IPS DF 19.7 (cell line): ENCODE data around the gene PLSCR3.
"Not testable (repeated sequence)": the region's sequence is repeated elsewhere in the genome, so short reads cannot be mapped to it uniquely, and the experiment has no call there.

Experiments
- DNase-seq: peaks from one replicate; pipeline ENCODE4 v3.0.0-alpha.2; 2013; ENCODE audit warnings: low read depth, low spot score

PLSCR3 gene

DNA sequence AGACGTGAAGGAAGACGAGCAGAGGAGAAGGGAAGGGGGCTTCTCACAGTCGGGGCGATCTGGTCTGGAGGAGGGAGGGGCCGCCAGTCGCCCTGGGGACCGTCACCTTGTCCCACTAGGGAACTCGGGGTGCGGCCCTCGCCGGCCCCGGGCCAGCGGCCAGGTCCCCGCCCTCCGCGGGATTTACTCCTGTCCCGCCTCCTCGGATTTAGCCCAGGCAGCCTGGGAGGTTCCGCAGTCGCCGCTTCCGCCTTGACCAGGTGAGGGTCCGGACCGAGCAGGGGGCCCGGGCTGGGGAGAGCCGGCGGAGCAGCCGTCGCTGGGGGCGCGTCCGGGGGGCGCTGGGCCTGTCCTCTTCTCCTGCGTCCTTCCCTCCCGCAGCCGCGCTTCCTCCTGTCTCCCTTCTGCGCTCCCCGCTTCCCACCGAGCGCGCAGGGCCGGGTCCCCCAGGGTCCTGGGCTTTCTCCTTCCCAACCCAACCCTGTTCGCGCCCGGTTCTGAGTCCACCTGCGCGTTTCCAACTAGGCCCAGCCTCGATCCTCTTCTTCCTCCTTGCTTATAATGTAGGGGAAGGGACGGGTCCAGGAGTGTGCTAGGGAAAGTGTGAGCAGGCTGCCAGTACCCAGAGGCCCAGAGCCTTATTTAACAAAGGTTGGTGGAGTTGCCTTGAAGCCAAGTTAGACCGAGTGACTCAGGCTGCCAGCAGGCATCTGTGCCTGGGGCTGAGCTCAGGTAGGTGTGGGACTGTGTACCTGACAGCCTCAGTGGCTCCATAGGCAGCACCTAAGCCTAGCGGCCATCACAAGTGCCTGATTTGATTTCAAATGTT lies 13.3 kb downstream of the PLSCR3 start, which contains the start of gene TNK1:
TSS of gene TNK1 (plus strand) at position 235 of the 829 bp plus-strand sequence. CDS start 1,838 bp downstream, outside the sequence.
- no peak for DNase-seq

DNA sequence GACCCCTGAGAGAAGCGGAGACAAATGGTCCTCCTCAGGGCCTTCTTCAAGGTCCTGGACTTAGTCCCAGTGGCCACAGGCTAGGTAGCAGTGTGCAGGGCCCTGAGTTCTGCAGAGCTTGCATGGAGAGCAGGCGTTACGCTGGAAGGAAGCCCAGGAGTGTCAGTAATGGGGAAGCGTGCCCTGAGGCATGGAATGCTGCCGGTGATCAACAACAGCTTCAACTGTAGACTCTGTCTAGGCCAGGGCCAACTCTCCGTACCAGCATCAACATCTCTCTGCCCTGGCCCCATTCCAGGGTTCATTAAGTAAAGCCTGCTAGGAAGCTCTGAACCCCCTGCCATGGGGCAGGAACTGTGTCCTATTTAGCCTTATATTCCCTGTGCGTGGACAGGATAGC lies 14.0 kb downstream of the PLSCR3 start:
- DNase-seq, result no peak

DNA sequence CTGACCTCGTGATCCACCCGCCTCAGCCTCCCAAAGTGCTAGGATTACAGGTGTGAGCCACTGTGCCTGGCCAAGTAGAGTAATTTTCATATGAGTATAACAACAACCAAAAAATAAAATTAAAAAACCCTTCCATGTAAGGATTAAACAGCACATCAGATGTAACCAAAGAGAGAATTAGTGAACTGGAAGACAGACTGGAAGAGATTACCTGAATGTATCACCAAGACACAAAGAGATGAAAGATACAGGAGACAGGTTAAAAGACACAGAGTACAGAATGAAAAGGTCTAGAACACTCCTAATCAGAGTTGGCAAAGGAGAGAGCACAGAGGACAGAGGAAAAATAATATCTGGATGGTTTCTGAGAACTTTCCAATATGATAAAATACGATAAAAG lies 15.2 kb downstream of the PLSCR3 start:
- no peak for DNase-seq

DNA sequence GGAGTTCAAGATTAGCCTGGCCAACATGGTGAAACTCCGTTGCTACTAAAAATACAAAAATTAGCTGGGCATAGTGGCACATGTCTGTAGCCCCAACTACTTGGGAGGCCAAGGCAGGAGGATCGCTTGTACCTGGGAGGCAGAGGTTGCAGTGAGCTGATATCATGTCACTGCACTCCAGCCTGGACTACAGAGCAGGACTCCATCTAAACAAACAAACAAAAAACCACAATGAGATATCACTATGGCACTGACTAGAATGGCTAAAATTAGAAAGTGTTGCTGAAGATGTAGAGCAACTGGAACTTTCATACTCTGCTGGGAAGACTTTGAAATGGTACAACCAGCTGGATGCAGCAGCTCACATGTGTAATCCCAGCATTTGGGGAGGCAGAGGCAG lies 20.0 kb downstream of the PLSCR3 start:
- no peak for DNase-seq

DNA sequence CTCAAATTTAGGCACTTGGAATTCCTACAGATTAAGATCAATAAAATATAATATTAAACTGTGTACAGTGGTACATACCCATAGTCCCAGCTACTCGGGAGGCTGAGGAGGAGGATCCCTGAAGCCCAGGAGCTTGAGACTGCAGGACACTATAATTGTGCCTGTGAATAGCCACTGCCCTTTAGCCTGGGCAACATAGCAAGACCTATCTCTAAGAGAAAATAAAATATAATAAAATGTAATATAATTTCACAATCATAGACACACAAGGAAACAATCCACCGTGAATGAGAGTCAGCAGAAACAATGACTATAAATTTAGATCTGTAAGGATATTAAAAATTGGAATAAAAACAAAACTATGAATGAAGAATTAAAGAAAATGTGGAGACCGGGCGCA lies 23.5 kb downstream of the PLSCR3 start:
- no peak for DNase-seq

DNA sequence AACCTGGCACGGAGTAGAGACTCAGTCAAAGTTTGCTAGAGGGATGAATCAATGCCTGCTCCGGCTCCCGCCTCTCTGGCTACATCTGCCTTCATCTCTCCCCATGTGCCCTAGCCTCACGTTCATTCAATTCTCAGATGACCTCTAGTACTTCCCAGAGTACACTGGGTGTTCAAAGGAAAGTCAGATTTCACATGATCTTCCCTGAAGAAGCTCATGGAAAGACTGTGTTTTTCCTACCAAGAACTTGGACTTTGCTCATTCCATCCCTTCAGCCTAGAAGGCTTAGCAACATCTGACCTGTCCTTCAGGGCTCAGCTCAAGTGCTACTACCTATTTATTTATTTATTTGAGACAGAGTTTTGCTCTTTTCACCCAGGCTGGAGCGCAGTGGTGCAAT lies 24.5 kb downstream of the PLSCR3 start:
- DNase-seq, result no peak

DNA sequence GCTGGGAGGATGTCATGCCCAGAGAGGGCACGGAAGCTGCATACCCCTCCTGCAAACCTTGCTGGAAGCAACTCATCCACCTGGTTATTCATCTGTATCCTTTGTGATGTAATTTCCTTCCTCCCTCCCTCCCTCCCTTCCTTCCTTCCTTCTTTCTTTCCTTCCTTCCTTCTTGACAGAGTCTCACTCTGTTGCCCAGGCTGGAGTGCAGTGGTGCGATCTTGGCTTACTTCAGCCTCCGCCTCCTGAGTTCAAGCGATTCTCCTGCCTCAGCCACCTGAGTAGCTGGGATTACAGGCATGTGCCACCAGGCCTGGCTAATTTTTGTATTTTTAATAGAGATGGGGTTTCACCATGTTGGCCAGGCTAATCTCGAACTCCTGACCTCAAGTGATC lies 25.7 kb downstream of the PLSCR3 start:
- not testable (repeated sequence) for DNase-seq

DNA sequence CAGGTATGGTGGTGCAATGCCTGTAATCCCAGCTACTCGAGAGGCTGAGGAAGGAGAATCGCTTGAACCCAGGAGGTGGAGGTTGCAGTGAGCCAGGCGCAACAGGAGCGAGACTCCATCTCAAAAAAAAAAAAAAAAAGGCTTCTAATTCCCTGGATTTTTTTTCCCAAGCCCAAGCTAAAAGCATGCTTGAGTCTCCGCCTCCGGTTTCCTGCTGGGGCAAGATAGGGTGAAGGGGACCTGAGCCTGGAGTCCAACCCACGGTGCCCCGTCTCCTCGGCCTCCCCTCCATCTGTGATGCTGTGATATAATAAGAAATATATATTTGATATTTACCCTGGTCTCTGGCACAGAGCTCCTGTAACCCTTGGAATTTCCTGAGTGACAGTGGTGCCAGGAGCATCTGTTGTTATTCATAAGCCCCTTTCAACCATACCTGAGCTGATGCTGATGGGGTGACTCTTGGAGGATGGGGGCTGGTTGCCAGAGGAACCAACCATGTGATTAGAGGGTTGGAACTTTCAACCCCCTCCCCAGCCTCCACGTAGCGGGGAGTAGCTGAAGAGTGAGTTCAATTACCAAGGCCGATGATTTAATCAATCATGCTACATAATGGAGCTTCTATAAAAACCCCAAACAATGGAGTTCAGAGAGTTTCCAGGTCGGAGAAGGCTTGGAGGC lies 26.3 kb downstream of the PLSCR3 start:
- DNase-seq, result no peak

DNA sequence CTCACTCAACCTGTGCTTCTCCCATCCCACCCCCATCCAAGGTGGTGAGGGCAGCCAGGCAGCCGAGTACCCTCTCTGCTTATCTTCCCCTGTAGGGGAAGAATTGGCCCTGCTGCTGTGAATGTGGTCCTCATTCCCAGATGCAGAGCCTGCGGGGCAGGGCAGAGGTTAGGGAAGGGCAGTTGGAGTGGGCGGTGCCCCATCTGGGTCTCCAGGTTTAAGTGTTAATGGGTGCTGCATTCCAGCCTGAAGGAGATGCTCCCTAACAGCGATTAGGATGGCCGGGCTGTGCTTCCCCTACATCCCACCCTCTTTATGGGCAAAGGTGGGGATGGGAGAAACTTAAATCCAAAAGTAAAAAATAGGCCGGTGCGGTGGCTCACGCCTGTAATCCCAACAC lies 27.2 kb downstream of the PLSCR3 start:
- DNase-seq, result no peak

DNA sequence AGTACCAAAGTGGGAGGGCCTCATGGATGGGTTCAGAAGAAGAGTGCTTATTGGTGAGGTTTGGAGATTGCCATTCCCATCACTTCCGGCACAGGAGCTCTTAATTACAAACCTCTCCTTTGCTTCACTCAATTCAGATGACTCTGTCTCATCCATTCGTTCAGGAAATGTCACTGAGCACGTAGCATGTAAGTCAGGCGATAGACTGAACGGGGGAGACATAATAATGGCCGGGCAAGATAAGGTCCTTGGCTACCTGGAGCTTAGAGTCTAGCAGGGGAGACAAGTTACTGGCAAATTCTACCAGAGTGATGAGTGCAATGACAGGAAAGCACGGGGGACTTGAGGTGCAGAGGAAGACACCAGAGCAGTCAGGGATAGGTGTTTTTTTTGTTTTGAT lies 28.4 kb downstream of the PLSCR3 start:
- DNase-seq, result not testable (repeated sequence)

DNA sequence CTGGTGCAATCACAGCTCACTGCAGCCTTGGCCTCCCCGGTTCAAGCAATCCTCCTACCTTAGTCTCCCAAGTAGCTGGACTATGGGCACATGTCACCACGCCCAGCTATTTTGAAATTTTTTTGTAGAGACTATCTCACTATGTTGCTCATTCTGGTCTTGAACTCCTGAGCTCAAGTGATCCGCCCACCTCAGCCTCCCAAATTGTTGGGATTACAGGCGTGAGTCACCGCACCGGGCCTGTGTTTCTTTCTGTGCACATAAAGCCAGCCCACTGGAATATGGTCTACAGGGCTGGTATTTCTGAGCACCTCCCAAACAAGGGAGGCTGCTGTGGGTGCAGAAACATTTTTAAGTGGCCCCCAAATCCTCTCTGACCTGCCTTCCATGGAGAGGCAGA lies 31.0 kb downstream of the PLSCR3 start:
- no peak for DNase-seq

DNA sequence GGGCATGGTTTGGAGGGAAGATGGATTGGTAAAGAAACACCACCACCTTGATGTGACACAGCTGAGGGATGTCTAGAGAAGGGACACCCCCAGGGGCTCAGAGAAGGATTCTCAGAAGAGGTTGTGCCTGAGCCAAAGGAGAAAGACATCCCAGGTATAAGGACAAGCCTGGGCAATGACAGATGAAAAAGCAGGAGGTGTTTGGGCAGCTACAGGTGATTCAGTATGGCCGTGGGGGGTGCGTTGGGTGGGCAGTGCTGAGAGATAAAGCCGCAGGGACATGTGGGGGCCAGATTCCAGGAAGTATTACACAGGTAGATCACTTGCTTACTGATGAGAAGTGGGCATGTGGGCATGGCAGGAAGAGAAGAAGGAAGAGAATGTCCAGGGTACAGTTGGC lies 32.4 kb downstream of the PLSCR3 start:
- no peak for DNase-seq

DNA sequence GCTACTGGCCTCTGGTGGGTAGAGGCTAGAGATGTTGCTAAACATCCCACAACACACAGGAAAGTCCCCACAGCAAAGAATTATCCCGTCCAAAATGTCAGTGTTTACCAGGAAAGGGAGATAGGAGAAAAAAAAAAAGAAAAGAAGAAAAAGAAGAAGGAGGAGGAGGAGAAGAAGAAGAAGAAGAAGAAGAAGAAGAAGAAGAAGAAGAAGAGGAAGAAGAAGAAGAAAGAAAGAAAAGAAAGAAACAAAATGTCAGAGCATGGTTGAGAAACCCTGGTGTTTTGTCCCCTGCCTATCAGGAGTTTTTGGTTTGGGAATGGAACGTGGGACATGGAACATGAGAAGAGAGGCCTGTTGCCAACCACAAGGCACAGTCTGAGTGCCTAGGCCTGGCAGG lies 36.9 kb downstream of the PLSCR3 start:
- no peak for DNase-seq

DNA sequence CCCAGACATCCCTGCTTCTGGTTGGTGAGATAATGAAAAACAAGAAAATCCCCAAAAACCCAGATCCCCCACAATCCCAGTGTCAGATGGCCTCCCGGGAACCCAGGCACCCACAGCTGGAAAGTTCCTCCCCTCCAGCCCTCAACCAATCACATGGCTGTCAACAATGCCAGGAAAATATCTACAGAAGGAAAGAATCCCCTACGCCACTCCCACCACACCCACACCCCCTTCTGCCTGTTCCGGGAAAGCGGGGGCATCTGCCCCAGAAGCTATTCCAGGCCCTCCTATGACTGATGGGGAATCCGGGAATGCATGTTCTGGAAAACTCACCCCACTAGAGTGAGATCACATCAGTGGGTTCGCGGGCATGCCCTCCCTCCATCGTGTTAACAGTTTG lies 37.6 kb downstream of the PLSCR3 start:
- DNase-seq, result no peak

DNA sequence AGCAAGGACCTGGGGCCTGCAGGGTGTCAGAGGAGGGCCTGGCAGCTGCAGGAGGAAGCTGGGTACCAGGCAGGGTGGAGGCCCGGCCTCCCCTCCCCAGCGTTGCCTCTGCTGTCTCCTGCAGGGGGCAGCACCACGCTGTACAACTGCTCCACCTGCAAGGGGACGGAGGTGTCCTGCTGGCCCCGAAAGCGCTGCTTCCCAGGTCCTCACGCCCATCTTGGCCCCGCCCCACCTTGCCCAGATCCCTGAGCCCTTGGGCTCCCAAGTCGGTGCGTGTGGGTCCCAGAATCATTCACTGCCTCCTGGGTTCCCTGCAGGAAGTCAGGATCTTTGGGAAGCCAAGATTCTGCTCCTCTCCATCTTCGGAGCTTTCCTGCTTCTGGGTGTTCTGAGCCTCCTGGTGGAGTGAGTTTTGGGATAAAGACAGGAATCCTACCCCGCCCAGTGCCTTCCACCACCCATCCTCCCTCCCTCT lies 38.2 kb downstream of the PLSCR3 start:
- peak; percentile 72 for DNase-seq

DNA sequence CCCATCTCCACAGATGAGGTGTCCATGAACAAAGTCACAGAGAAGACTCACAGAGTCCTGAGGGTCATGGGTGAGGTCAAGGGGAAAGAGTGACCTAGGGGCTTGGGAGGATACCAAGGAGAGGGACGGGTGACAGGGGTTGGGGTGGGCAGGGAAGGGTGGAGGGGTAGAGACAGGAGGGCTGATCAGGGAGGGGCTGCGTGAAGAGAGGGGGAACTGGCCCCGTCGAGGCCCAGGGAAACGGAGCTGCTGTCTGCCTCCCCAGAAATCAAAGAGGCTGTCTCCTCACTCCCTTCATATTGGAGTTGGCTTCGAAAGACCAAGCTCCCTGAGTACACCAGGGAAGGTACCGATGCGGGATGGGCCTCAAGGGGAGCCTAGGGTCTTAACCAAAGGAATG lies 38.8 kb downstream of the PLSCR3 start:
- DNase-seq, result no peak

DNA sequence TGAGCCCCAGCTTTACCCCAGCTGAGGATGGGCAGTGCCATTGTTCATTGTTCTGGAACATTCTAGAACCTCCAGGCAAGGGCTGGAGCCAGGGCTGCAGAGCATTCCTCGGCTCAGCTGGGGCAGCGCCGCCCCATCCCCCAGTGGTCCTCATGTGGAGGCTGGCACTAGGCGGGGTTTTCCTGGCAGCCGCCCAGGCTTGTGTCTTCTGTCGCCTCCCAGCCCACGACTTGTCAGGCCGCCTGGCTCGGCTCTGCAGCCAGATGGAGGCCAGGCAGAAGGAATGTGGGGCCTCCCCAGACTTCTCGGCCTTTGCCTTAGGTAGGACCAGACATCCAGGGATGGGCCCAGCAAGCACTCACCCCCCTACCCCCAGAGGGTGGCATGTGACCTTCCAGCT lies 39.3 kb downstream of the PLSCR3 start, which contains the start of gene TMEM95:
TSS of gene TMEM95 (plus strand) at position 104 of the 400 bp plus-strand sequence. CDS start at position 153, 49 bp downstream.
- no peak for DNase-seq

DNA sequence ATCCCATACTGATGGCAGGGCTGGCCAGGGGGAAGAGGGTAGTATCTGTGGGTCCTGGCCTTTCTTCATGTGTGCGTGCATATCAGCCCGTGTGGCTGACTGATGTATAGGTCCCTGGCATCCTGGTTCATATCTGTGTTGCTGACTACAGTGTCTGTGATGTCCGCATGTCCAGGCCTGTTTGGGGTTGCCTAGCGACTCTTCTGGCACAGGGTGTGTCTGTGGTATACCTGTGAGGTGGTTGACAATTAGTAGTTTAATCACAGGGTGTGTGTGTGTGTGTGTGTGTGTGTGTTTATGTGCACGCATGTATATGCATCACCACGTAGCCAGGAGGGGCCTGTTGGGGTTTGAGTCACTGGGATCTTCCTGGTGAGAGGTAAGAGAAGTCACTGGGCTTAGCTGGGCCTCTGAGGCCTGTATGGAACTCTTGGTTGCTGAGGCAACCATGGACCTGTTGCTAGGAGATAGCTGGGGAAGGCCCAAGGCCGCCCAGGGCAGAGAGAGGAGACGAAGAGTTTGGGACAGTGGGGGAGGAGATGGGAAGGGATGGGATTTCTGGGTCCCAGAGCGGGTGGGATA lies 40.0 kb downstream of the PLSCR3 start:
- DNase-seq, result no peak

DNA sequence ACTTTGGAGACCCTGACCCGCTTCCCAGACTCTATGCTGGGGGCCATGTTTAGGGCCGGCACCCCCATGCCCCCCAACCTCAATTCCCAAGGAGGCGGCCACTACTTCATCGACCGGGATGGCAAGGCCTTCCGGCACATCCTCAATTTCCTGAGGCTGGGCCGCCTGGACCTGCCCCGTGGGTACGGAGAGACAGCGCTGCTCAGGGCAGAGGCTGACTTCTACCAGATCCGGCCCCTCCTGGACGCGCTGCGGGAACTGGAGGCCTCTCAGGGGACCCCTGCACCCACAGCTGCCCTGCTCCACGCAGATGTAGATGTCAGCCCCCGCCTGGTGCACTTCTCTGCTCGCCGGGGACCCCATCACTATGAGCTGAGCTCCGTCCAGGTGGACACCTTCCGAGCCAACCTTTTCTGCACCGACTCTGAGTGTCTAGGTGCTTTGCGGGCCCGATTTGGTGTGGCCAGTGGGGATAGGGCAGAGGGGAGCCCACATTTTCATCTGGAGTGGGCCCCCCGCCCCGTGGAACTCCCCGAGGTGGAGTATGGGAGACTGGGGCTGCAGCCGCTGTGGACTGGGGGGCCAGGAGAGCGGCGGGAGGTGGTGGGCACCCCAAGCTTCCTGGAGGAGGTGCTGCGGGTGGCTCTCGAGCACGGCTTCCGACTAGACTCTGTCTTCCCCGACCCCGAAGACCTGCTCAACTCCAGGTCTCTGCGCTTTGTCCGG lies 41.3 kb downstream of the PLSCR3 start:
- no peak for DNase-seq

DNA sequence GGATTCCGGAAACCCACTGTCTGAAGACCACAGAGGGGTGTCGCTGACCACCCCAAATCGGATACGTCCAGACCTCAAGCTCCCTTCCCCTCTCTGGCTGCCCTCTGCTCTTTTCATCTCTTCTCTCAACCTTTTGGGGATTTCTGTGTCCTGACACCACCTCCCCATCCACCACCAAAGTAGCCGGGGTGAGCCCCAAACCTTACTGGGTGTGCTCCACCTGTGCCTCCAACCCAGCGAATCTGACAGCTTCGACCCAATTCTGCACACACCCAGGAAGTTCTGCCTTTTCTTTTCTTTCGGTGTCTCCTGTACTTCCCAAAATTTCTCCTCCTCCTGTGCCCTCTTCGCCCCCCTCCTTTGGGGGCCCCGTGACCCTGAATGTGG lies 41.8 kb downstream of the PLSCR3 start:
- DNase-seq, result no peak

DNA sequence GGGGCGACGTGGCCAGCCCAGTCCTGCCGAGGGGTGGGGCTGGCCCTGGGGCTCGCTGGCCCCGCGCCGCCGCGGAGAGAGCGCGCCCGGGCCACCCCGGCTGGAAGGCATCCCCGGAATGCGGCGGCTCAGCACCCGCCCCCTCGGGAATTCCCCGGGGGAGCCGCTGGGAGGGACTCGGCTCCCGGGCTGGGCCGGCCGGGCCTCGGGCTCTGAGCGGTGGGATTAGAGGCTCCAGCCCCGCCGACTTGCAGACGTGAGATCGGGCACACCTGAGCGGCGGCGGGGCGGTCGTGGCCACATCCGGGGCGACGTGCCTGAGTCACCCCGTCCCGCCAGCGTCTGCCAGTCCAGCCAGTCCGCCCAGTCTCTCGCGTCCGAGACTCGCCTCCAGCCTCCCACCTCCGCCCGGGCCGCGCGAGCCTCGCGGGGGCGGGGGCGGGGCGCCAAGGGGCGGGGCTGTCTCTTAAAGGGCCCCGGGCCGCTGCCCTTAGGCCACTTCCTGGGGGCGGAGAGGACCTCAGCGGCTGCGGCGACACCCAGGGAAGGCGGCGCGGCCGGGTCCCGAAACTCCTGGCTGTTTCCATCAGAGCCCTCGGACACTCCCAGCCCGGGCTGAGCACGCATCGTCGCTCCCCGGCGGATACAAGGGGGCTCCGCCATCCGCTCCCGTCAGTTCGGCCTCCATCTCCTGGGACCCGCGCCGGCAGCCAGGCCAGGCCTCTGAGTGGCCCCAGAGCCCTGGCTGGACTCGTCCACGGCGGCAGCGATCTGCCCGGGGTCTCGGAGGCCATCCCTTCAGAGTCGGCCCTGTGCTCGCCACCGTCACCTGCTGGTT lies 42.4 kb downstream of the PLSCR3 start, which contains the start of gene KCTD11:
TSS of gene KCTD11 (plus strand) at position 498 of the 838 bp plus-strand sequence.
- DNase-seq, result no peak
